ENCODE measurements around the gene IMPA2.

- TF ChIP-seq MAZ (IDR thresholded peaks at IDR 0.05; ENCODE audit: borderline replicate concordance, low read depth, low read length) (no peak), CTCF (conservative IDR thresholded peaks at IDR 0.05; ENCODE audit: low read depth, low read length) (no peak), USF2 (IDR thresholded peaks at IDR 0.05; ENCODE audit: low read depth, low read length) (no peak), POLR2A (IDR thresholded peaks at IDR 0.05; ENCODE audit: low read depth, low read length) (no peak), RCOR1 (IDR thresholded peaks at IDR 0.05; ENCODE audit: insufficient replicate concordance, low read length) (no peak), MAFK (IDR thresholded peaks at IDR 0.05; ENCODE audit: low read depth, low read length) (no peak), SMC3 (IDR thresholded peaks at IDR 0.05; ENCODE audit: low read depth, low read length) (no peak), CEBPB (IDR thresholded peaks at IDR 0.05; ENCODE audit: low read depth, low read length) (no peak), RAD21 (IDR thresholded peaks at IDR 0.05; ENCODE audit: low read length) (no peak)
Measured at GRCh38 chr18:11998193-11998592, 16.9 kb downstream of the IMPA2 start.
